Amygdala (tissue), 56 donors: Measurements from ENCODE around the gene HHIP.
A peak's percentile ranks its signal among the peaks of the same experiment; 100 is the strongest.

Experiments used
- DNase-seq, 56 donors: peaks; one replicate each; lab custom pipeline; 2025; lab: John Stamatoyannopoulos, UW

HHIP gene

GRCh38 chr4:144701683-144702233, 55.8 kb downstream of the HHIP start:
- DNase-seq = no peak

- no peak for DNase-seq
These were observed 57.5 kb downstream of the HHIP start for GRCh38 chr4:144703494-144703893.

- no peak for DNase-seq
These were observed 59.9 kb downstream of the HHIP start for GRCh38 chr4:144705601-144706590.

GRCh38 chr4:144709159-144709558, 63.2 kb downstream of the HHIP start:
- peak in 1 of 56 donors; percentile 0 for DNase-seq

GRCh38 chr4:144709793-144710525, 64.0 kb downstream of the HHIP start:
- DNase-seq = peak in 27 of 56 donors; percentile 2 to 85 (median 34)

GRCh38 chr4:144710526-144710912, 64.6 kb downstream of the HHIP start:
- DNase-seq = peak in 1 of 56 donors; percentile 8

GRCh38 chr4:144711700-144712456, 65.9 kb downstream of the HHIP start:
- DNase-seq = no peak

GRCh38 chr4:144712775-144713174, 66.8 kb downstream of the HHIP start:
- no peak for DNase-seq

- no peak for DNase-seq
These were observed 68.2 kb downstream of the HHIP start for GRCh38 chr4:144714166-144714565.

- no peak for DNase-seq
These were observed 69.3 kb downstream of the HHIP start for GRCh38 chr4:144715230-144715629.

- DNase-seq = no peak
These were observed 70.8 kb downstream of the HHIP start for GRCh38 chr4:144716778-144717177.

GRCh38 chr4:144718958-144719512, 73.1 kb downstream of the HHIP start:
- DNase-seq = no peak

- DNase-seq = no peak
These were observed 74.5 kb downstream of the HHIP start for GRCh38 chr4:144720491-144720890.

GRCh38 chr4:144721994-144722393, 76.0 kb downstream of the HHIP start:
- DNase-seq = no peak

GRCh38 chr4:144723471-144723870, 77.5 kb downstream of the HHIP start:
- no peak for DNase-seq

- no peak for DNase-seq
These were observed 83.2 kb downstream of the HHIP start for GRCh38 chr4:144729175-144729574.

- no peak for DNase-seq
These were observed 86.8 kb downstream of the HHIP start for GRCh38 chr4:144732584-144733428.

GRCh38 chr4:144733566-144733965, 87.6 kb downstream of the HHIP start:
- DNase-seq = no peak

GRCh38 chr4:144734522-144734921, 88.6 kb downstream of the HHIP start:
- DNase-seq = no peak
